GOT3 (cell line): ENCODE results near the gene PCBP1.
"Not testable (repeated sequence)": the region's sequence is repeated elsewhere in the genome, so short reads cannot be mapped to it uniquely, and the experiment has no call there.

Experiments
- DNase-seq: peaks from one replicate; lab custom pipeline; 2025; ENCODE audit warnings: mixed read lengths; lab: John Stamatoyannopoulos, UW

The PCBP1 gene

GRCh38 chr2:70098032-70098431 is 10.8 kb downstream of the PCBP1 start:
- DNase-seq, result no peak

GRCh38 chr2:70099270-70099669 is 12.0 kb downstream of the PCBP1 start:
- DNase-seq, result no peak

GRCh38 chr2:70101174-70101573 is 13.9 kb downstream of the PCBP1 start:
- DNase-seq, result no peak

- DNase-seq, result not testable (repeated sequence)
These were observed 14.4 kb downstream of the PCBP1 start for GRCh38 chr2:70101686-70102085.

- DNase-seq, result not testable (repeated sequence)
These were observed 15.1 kb downstream of the PCBP1 start for GRCh38 chr2:70102323-70102905.

- DNase-seq, result no peak
These were observed 16.3 kb downstream of the PCBP1 start for GRCh38 chr2:70103531-70104061.

- no peak for DNase-seq
These were observed 17.2 kb downstream of the PCBP1 start for GRCh38 chr2:70104231-70105111.

GRCh38 chr2:70106138-70106537 is 18.9 kb downstream of the PCBP1 start:
- not testable (repeated sequence) for DNase-seq

- not testable (repeated sequence) for DNase-seq
These were observed 23.1 kb downstream of the PCBP1 start for GRCh38 chr2:70110397-70110796.

GRCh38 chr2:70111752-70112591 is 24.7 kb downstream of the PCBP1 start:
- DNase-seq, result no peak

- no peak for DNase-seq
These were observed 26.2 kb downstream of the PCBP1 start for GRCh38 chr2:70113359-70114070.

GRCh38 chr2:70115646-70116442 is 28.6 kb downstream of the PCBP1 start:
- DNase-seq, result no peak

- DNase-seq, result no peak
These were observed 29.8 kb downstream of the PCBP1 start for GRCh38 chr2:70116936-70117552.

- no peak for DNase-seq
These were observed 31.6 kb downstream of the PCBP1 start for GRCh38 chr2:70118798-70119454.

GRCh38 chr2:70121627-70122372 is 34.5 kb downstream of the PCBP1 start:
- no peak for DNase-seq

GRCh38 chr2:70122470-70122869 is 35.2 kb downstream of the PCBP1 start:
- no peak for DNase-seq

GRCh38 chr2:70123051-70123828 is 36.0 kb downstream of the PCBP1 start:
- DNase-seq, result no peak

GRCh38 chr2:70123829-70124116 is 36.5 kb downstream of the PCBP1 start:
- no peak for DNase-seq
